Osteocyte (in vitro differentiated cells): ENCODE data around the gene ASPN. TPM values are rescaled to one million over a fixed set of nuclear protein-coding genes. Genes with fewer than 3 reads are reported as not detected.

Experiments
- DNase-seq: peaks from one replicate; pipeline ENCODE4 v3.0.0; 2021; ENCODE audit warnings: mixed read lengths; ENCODE audit not compliant: unreplicated experiment; ENCODE audit errors: extremely low spot score
- H3K27ac Mint-ChIP-seq: one replicate; pipeline ENCODE4 v1.8.0; 2021; ENCODE audit warnings: mild to moderate bottlenecking, mixed read lengths; ENCODE audit not compliant: unreplicated experiment
- H3K27me3 Mint-ChIP-seq: one replicate; pipeline ENCODE4 v1.8.0; 2021; ENCODE audit warnings: mixed read lengths; ENCODE audit not compliant: unreplicated experiment
- H3K36me3 Mint-ChIP-seq: one replicate; pipeline ENCODE4 v1.8.0; 2021; ENCODE audit warnings: mixed read lengths; ENCODE audit not compliant: unreplicated experiment
- H3K4me1 Mint-ChIP-seq: one replicate; pipeline ENCODE4 v1.8.0; 2021; ENCODE audit warnings: mixed read lengths; ENCODE audit not compliant: unreplicated experiment
- H3K4me3 Mint-ChIP-seq: one replicate; pipeline ENCODE4 v1.8.0; 2021; ENCODE audit warnings: mild to moderate bottlenecking, moderate library complexity, mixed read lengths; ENCODE audit not compliant: unreplicated experiment
- H3K9me3 Mint-ChIP-seq: one replicate; pipeline ENCODE4 v1.8.0; 2021; ENCODE audit warnings: mixed read lengths; ENCODE audit not compliant: unreplicated experiment
- total RNA-seq: library from RNA; stranded (reverse); gene quantifications from 2 replicates; pipeline ENCODE4 v1.2.1, GENCODE V29; 2021
- TF ChIP-seq, protein P1 (sequence below): fragments of 200-600 bp; sonication (generic); IDR thresholded peaks from 2 replicates; pipeline ENCODE4 v1.5.0; 2021; ENCODE audit warnings: antibody characterized with exemption, mild to moderate bottlenecking, moderate library complexity

ASPN gene
- total RNA-seq, 1 donor from 2014 or later, result 129 TPM

DNA sequence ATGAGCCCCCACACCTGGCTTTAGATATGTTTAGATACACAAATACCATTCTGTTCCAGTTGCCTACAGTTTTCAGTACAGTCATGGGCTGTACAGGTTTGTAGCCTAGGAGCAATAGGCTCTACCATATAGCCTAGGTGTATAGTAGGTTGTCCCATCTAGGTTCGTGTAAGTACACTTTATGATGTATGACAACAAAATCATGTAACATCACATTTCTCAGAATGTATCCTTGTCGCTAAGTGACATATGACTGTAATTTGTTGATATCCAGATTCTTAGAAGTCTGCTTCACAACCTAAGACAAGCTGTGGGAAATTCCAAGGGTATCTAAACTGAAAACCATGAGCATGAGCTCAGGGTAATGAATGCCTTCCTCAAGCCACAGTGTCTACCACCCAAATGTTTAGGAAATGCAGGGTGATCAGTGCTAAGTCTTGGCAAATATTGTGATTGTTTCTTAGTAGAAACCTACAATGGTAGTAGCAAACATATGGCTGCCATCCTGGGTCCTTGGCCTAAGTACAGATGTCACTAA, 45.1 kb upstream of the ASPN start:
- TF ChIP-seq, protein P1, sequence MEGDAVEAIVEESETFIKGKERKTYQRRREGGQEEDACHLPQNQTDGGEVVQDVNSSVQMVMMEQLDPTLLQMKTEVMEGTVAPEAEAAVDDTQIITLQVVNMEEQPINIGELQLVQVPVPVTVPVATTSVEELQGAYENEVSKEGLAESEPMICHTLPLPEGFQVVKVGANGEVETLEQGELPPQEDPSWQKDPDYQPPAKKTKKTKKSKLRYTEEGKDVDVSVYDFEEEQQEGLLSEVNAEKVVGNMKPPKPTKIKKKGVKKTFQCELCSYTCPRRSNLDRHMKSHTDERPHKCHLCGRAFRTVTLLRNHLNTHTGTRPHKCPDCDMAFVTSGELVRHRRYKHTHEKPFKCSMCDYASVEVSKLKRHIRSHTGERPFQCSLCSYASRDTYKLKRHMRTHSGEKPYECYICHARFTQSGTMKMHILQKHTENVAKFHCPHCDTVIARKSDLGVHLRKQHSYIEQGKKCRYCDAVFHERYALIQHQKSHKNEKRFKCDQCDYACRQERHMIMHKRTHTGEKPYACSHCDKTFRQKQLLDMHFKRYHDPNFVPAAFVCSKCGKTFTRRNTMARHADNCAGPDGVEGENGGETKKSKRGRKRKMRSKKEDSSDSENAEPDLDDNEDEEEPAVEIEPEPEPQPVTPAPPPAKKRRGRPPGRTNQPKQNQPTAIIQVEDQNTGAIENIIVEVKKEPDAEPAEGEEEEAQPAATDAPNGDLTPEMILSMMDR, result no peak
- Mint-ChIP-seq H3K27me3 (no peaks in the 10 kb centered on the region), H3K4me3 (no peak overlapping the region), H3K9me3 (peaks cover 11% of the 10 kb centered on the region), H3K36me3 (peaks cover 19% of the 10 kb centered on the region), H3K27ac (no peak overlapping the region), H3K4me1 (peaks cover 10% of the 10 kb centered on the region)
- no peak for DNase-seq

DNA sequence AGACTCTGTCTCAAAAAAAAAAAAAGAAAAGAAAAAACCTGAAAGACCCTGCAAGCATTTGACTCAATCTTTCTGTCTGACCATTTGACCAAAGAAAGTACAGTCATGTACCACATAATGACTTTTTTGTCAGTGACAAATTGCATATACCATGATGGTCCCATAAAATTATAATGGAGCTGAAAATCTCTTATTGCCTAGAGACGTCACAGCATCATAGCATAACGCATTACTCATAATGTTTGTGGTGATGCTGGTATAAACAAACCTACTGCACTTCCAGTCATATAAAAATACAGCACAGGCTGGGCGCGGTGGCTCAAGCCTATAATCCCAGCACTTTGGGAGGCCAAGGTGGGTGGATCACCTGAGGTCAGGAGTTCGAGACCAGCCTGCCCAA, 43.0 kb upstream of the ASPN start:
- H3K4me1 Mint-ChIP-seq, result peaks cover 10% of the 10 kb centered on the region
- peaks cover 4% of the 10 kb centered on the region for H3K9me3 Mint-ChIP-seq
- DNase-seq, result no peak
- TF ChIP-seq, protein P1, result no peak
- H3K4me3 Mint-ChIP-seq, result no peak overlapping the region
- no peaks in the 10 kb centered on the region for H3K27me3 Mint-ChIP-seq
- H3K36me3 Mint-ChIP-seq, result peaks cover 17% of the 10 kb centered on the region
- H3K27ac Mint-ChIP-seq, result no peak overlapping the region

GRCh38 chr9:92524881-92525280, 42.6 kb upstream of the ASPN start:
- peaks cover 2% of the 10 kb centered on the region for H3K9me3 Mint-ChIP-seq

GRCh38 chr9:92522983-92523970, 41.0 kb upstream of the ASPN start:
- Mint-ChIP-seq H3K4me3 (no peak overlapping the region), H3K4me1 (peaks cover 4% of the 10 kb centered on the region), H3K36me3 (peaks cover 23% of the 10 kb centered on the region), H3K9me3 (no peaks in the 10 kb centered on the region), H3K27me3 (no peaks in the 10 kb centered on the region), H3K27ac (no peak overlapping the region)
- TF ChIP-seq, protein P1, result no peak
- no peak for DNase-seq

More at GRCh38 chr9:92524881-92525280, 42.6 kb upstream of the ASPN start:
- no peak for DNase-seq
- Mint-ChIP-seq H3K4me1 (peaks cover 10% of the 10 kb centered on the region), H3K27ac (no peak overlapping the region), H3K27me3 (no peaks in the 10 kb centered on the region), H3K4me3 (no peak overlapping the region), H3K36me3 (peaks cover 17% of the 10 kb centered on the region)
- TF ChIP-seq, protein P1, result no peak

GRCh38 chr9:92520837-92521236, 38.5 kb upstream of the ASPN start:
- H3K27ac Mint-ChIP-seq, result no peak overlapping the region
- no peaks in the 10 kb centered on the region for H3K27me3 Mint-ChIP-seq
- H3K9me3 Mint-ChIP-seq, result no peaks in the 10 kb centered on the region
- peaks cover 9% of the 10 kb centered on the region for H3K4me1 Mint-ChIP-seq
- H3K4me3 Mint-ChIP-seq, result no peak overlapping the region
- TF ChIP-seq, protein P1, result no peak
- DNase-seq, result no peak
- H3K36me3 Mint-ChIP-seq, result peaks cover 30% of the 10 kb centered on the region
